ENCODE data around the gene ARMCX2.

ARMCX2 gene

GRCh38 chrX:101691835-101692234, 32.2 kb upstream of the ARMCX2 start:
- H3K79me2 ChIP-seq (ENCODE audit: insufficient read depth, low read depth) = no peaks in the 10 kb centered on the region
- no peaks in the 10 kb centered on the region for H3K27me3 ChIP-seq (ENCODE audit: insufficient read depth, low read depth)
- H3K9ac ChIP-seq = no peak overlapping the region
- H3K4me2 ChIP-seq = no peak overlapping the region
- no peaks in the 10 kb centered on the region for H3K4me1 ChIP-seq (ENCODE audit: low read depth, poor library complexity, severe bottlenecking)
- no peak overlapping the region for H2AFZ ChIP-seq (ENCODE audit: low read depth)
- no peak for TF ChIP-seq CTCF (conservative IDR thresholded peaks at IDR 0.05; ENCODE audit: low read depth, low read length)
- no peaks in the 10 kb centered on the region for H3K36me3 ChIP-seq (ENCODE audit: insufficient read depth)
- no peak overlapping the region for H3K27ac ChIP-seq
- no peak overlapping the region for H3K4me3 ChIP-seq (IDR thresholded peaks at IDR 0.05; ENCODE audit: insufficient read depth, low read depth, low read length)
- no peaks in the 10 kb centered on the region for H4K20me1 ChIP-seq (ENCODE audit: insufficient read depth)

GRCh38 chrX:101686574-101686973, 26.9 kb upstream of the ARMCX2 start:
- H3K4me3 ChIP-seq (IDR thresholded peaks at IDR 0.05; ENCODE audit: insufficient read depth, low read depth, low read length) = no peak overlapping the region
- no peak overlapping the region for H3K27ac ChIP-seq

GRCh38 chrX:101685923-101686322, 26.3 kb upstream of the ARMCX2 start:
- no peaks in the 10 kb centered on the region for H3K36me3 ChIP-seq (ENCODE audit: insufficient read depth)
- no peaks in the 10 kb centered on the region for H3K27me3 ChIP-seq (ENCODE audit: insufficient read depth, low read depth)
- no peak overlapping the region for H3K9ac ChIP-seq
- H3K4me1 ChIP-seq (ENCODE audit: low read depth, poor library complexity, severe bottlenecking) = no peaks in the 10 kb centered on the region
- no peaks in the 10 kb centered on the region for H3K79me2 ChIP-seq (ENCODE audit: insufficient read depth, low read depth)
- no peak overlapping the region for H3K4me2 ChIP-seq
- no peak for TF ChIP-seq CTCF (conservative IDR thresholded peaks at IDR 0.05; ENCODE audit: low read depth, low read length)
- no peaks in the 10 kb centered on the region for H4K20me1 ChIP-seq (ENCODE audit: insufficient read depth)
- H3K27ac ChIP-seq = no peak overlapping the region
- no peak overlapping the region for H2AFZ ChIP-seq (ENCODE audit: low read depth)
- no peak overlapping the region for H3K4me3 ChIP-seq (IDR thresholded peaks at IDR 0.05; ENCODE audit: insufficient read depth, low read depth, low read length)

More at GRCh38 chrX:101686574-101686973, 26.9 kb upstream of the ARMCX2 start:
- Histone ChIP-seq H3K9ac (no peak overlapping the region), H3K36me3 (ENCODE audit: insufficient read depth) (no peaks in the 10 kb centered on the region), H2AFZ (ENCODE audit: low read depth) (no peak overlapping the region), H3K79me2 (ENCODE audit: insufficient read depth, low read depth) (no peaks in the 10 kb centered on the region), H3K4me1 (ENCODE audit: low read depth, poor library complexity, severe bottlenecking) (no peaks in the 10 kb centered on the region), H3K27me3 (ENCODE audit: insufficient read depth, low read depth) (no peaks in the 10 kb centered on the region), H3K4me2 (no peak overlapping the region), H4K20me1 (ENCODE audit: insufficient read depth) (no peaks in the 10 kb centered on the region)
- no peak for TF ChIP-seq CTCF (conservative IDR thresholded peaks at IDR 0.05; ENCODE audit: low read depth, low read length)

- no peak overlapping the region for H3K4me3 ChIP-seq (IDR thresholded peaks at IDR 0.05; ENCODE audit: insufficient read depth, low read depth, low read length)
- no peaks in the 10 kb centered on the region for H3K27me3 ChIP-seq (ENCODE audit: insufficient read depth, low read depth)
- no peak overlapping the region for H2AFZ ChIP-seq (ENCODE audit: low read depth)
- no peaks in the 10 kb centered on the region for H3K79me2 ChIP-seq (ENCODE audit: insufficient read depth, low read depth)
- no peak for TF ChIP-seq CTCF (conservative IDR thresholded peaks at IDR 0.05; ENCODE audit: low read depth, low read length)
- H3K9ac ChIP-seq = no peak overlapping the region
- H4K20me1 ChIP-seq (ENCODE audit: insufficient read depth) = no peaks in the 10 kb centered on the region
- H3K4me1 ChIP-seq (ENCODE audit: low read depth, poor library complexity, severe bottlenecking) = peaks cover 4% of the 10 kb centered on the region
- no peaks in the 10 kb centered on the region for H3K36me3 ChIP-seq (ENCODE audit: insufficient read depth)
- H3K4me2 ChIP-seq = no peak overlapping the region
- H3K27ac ChIP-seq = no peak overlapping the region
These were observed 23.1 kb upstream of the ARMCX2 start for GRCh38 chrX:101682723-101683122.

Measured in KMS-11 (cell line).